ENCODE measurements around the gene SPOCD1.

The SPOCD1 gene

DNA sequence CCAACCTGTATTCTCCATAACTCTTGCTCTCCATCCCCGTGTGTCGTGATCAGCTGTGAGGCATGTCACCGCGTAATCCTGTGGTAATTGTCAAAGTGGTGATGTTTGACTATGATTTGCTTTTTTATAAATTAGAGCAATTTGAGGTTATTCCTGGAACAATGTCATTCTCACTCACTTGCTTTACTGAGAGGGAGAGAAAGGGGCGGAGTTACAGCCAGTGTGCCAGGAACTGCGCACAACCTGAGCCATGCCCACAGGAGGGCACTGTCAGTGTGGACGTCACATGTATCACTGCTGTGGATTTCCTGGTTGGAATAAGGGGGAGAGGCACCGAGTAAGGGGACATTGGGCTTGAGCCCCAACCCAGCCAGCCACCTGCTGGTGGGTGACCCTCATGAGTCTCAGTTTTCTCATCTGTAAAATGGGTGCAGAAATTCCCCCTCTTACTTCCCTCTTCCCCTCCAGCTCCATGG lies 58.6 kb downstream of the SPOCD1 start:
- Mint-ChIP-seq H3K9me3 (no peaks in the 10 kb centered on the region), H3K27ac (peak overlapping the region in 2 of 3 experiments; percentile 9 to 17), H3K4me3 (peak overlapping the region in 2 of 3 experiments; percentile 21 to 43), H3K4me1 (peaks cover 72% of the 10 kb centered on the region), H3K27me3 (ENCODE audit: low read depth) (peaks cover 7% of the 10 kb centered on the region), H3K36me3 (ENCODE audit: low read depth) (no peaks in the 10 kb centered on the region)
- TF ChIP-seq, protein P1, sequence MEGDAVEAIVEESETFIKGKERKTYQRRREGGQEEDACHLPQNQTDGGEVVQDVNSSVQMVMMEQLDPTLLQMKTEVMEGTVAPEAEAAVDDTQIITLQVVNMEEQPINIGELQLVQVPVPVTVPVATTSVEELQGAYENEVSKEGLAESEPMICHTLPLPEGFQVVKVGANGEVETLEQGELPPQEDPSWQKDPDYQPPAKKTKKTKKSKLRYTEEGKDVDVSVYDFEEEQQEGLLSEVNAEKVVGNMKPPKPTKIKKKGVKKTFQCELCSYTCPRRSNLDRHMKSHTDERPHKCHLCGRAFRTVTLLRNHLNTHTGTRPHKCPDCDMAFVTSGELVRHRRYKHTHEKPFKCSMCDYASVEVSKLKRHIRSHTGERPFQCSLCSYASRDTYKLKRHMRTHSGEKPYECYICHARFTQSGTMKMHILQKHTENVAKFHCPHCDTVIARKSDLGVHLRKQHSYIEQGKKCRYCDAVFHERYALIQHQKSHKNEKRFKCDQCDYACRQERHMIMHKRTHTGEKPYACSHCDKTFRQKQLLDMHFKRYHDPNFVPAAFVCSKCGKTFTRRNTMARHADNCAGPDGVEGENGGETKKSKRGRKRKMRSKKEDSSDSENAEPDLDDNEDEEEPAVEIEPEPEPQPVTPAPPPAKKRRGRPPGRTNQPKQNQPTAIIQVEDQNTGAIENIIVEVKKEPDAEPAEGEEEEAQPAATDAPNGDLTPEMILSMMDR (IDR thresholded peaks at IDR 0.05; ENCODE audit: unreplicated experiment in 3 of 3), result no peak

DNA sequence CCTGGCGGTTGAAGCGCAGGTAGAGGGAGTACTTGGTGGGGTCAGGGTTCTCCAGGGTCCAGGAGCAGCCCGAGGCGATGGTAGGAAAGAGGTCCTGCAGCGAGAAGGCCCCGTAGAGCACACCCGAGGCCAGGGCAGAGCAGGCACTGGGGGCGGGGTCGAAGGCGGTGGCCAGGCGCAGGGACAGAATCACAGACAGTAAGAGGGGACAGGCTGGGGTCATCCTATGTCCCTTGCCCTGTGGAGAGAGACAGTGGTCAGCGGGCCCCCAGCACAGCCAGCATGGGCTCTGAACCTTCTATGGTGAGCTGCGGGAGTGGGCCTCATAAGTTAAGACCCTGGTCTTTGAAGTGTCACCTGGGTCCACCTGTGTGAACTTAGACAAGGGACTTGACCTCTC lies 59.2 kb downstream of the SPOCD1 start:
- TF ChIP-seq, protein P1 (IDR thresholded peaks at IDR 0.05; ENCODE audit: unreplicated experiment in 3 of 3), result no peak
- Mint-ChIP-seq H3K36me3 (ENCODE audit: low read depth) (no peaks in the 10 kb centered on the region), H3K4me1 (peaks cover 73% of the 10 kb centered on the region), H3K27me3 (ENCODE audit: low read depth) (peaks cover 4% of the 10 kb centered on the region), H3K27ac (peak overlapping the region in 1 of 3 experiments; percentile 9), H3K4me3 (no peak overlapping the region), H3K9me3 (no peaks in the 10 kb centered on the region)

DNA sequence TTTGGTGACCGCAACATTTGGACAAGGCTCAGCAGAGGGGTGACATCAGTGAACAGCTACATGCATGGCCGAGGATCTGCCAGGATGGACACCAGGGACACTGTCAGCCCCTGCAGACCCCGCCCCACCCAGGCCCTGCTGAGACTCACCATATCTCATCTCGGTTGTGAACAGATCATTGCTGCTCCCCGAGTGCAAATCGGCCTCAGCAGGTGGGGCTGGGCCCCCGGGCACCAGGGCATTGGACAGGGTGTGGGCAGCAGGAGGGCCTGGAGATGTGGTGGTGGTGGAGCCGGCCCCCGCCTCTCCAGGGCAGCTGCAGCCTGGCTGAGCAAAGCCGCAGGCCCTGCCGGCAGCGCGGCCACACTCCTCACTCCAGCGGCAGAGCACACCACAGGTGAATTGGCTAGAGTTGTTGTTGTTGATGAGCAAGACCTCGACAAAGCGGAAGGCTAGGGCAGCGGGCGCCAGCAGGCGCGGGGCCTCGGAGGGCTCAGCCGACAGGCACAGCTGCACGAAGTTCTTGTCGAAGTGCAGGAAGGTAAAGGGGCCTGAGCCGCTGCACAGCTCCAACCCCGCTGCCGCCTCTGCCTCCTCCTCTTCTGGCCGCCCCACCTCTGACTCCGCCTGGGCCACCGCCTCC lies 59.9 kb downstream of the SPOCD1 start:
- Mint-ChIP-seq H3K36me3 (ENCODE audit: low read depth) (no peaks in the 10 kb centered on the region), H3K9me3 (no peaks in the 10 kb centered on the region), H3K27ac (peak overlapping the region; percentile 22 to 84 (median 71)), H3K4me1 (peaks cover 74% of the 10 kb centered on the region), H3K4me3 (no peak overlapping the region), H3K27me3 (ENCODE audit: low read depth) (peaks cover 4% of the 10 kb centered on the region)
- TF ChIP-seq, protein P1 (IDR thresholded peaks at IDR 0.05; ENCODE audit: unreplicated experiment in 3 of 3), result no peak

DNA sequence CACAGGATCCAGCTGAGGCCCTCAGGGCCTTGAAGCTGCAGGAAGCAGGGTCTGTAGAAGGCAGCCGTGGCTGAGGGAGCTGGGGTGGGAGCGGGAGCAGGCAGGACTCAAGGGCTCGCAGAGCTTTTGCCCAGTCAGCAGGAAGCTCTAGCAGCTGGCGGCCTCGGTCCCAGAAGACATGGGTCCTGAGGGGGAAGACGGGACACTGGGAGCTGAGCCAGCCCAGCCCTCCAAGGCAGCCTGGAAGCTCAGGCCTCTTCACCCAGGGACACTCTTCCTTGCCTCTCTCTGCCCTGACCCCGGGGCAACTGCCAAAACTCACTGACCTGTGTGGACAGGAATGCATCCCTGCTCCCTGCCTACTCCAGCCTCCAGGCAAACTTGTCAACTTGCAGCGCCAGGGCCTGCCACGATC lies 60.6 kb downstream of the SPOCD1 start:
- H3K4me3 Mint-ChIP-seq, result peak overlapping the region in 2 of 3 experiments; percentile 12 to 17
- H3K4me1 Mint-ChIP-seq, result peaks cover 81% of the 10 kb centered on the region
- H3K27ac Mint-ChIP-seq, result peak overlapping the region; percentile 22 to 84 (median 71)
- no peaks in the 10 kb centered on the region for H3K9me3 Mint-ChIP-seq
- TF ChIP-seq, protein P1 (IDR thresholded peaks at IDR 0.05; ENCODE audit: unreplicated experiment in 3 of 3), result no peak
- H3K36me3 Mint-ChIP-seq (ENCODE audit: low read depth), result no peaks in the 10 kb centered on the region
- H3K27me3 Mint-ChIP-seq (ENCODE audit: low read depth), result peaks cover 4% of the 10 kb centered on the region

DNA sequence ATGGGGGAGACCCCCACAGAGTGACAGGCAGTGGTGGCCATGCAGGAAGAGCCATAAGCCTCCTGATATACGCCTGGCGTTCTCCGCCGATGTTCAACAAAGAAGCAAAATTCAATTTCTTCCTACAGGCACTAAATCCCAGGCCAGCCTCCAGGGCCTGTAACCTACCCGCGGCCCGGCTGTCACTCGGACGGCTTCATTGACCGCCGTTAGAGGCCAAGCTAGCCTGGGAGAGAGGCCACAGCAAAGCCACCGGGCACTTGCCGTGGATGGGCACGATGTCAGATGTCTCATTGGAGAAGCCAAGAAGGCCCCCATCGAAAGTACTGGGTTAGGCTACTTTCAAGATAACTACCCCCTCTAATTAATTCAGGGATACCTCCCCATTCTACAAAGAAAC lies 61.4 kb downstream of the SPOCD1 start:
- Mint-ChIP-seq H3K4me3 (no peak overlapping the region), H3K27me3 (ENCODE audit: low read depth) (peaks cover 4% of the 10 kb centered on the region), H3K27ac (peak overlapping the region in 2 of 3 experiments; percentile 71 to 84), H3K4me1 (peaks cover 79% of the 10 kb centered on the region), H3K9me3 (no peaks in the 10 kb centered on the region), H3K36me3 (ENCODE audit: low read depth) (no peaks in the 10 kb centered on the region)
- TF ChIP-seq, protein P1 (IDR thresholded peaks at IDR 0.05; ENCODE audit: unreplicated experiment in 3 of 3), result no peak
